HepG2 (cell line): Measurements from ENCODE around the gene GFRA4. TPM values are rescaled to one million over a fixed set of nuclear protein-coding genes. Genes with fewer than 3 reads are reported as not detected.

ENCODE experiments used
- ARNTL ChIP-seq: sonication (generic); formaldehyde crosslinking; IDR thresholded peaks from 2 replicates; pipeline ENCODE4 v1.4.0; 2020; ENCODE audit warnings: mild to moderate bottlenecking, missing genetic modification reagents
- ATAD3A ChIP-seq: sonication (generic); formaldehyde crosslinking; IDR thresholded peaks from 2 replicates; pipeline ENCODE4 v1.4.0; 2020; ENCODE audit warnings: missing genetic modification reagents
- CBX5 ChIP-seq: sonication (generic); formaldehyde crosslinking; IDR thresholded peaks from 2 replicates; pipeline ENCODE4 v1.4.0; 2020; ENCODE audit warnings: missing genetic modification reagents, borderline replicate concordance
- FOXC1 ChIP-seq: sonication (generic); formaldehyde crosslinking; IDR thresholded peaks from 2 replicates; pipeline ENCODE4 v1.8.0; 2022; ENCODE audit warnings: mild to moderate bottlenecking, missing genetic modification reagents, borderline replicate concordance
- GTF2F1 ChIP-seq: fragments of 150-350 bp; IDR thresholded peaks from 2 replicates; pipeline ENCODE4 v1.6.1; 2014; ENCODE audit warnings: low read length
- MAFK ChIP-seq, 2 experiments: IDR thresholded peaks in 1 of 2; conservative IDR thresholded peaks in 1 of 2; 2 replicates each; pipeline ENCODE4 v1.6.1; 2011; ENCODE audit warnings: improper control_type of control experiment in 2 of 2, low read length in 2 of 2
- POLR2AphosphoS5 ChIP-seq: IDR thresholded peaks from 2 replicates; pipeline ENCODE4 v1.6.1; 2012; ENCODE audit warnings: low read depth, low read length
- PRPF4 ChIP-seq: fragments of 200-400 bp; formaldehyde crosslinking; IDR thresholded peaks from 2 replicates; pipeline ENCODE4 v1.6.1; 2016; ENCODE audit warnings: low read length, low read depth; ENCODE audit not compliant: poor library complexity, severe bottlenecking
- RFXANK ChIP-seq: IDR thresholded peaks from 2 replicates; pipeline ENCODE4 v1.6.1; 2016
- RFXAP ChIP-seq: sonication (generic); formaldehyde crosslinking; IDR thresholded peaks from 2 replicates; pipeline ENCODE4 v1.4.0; 2020; ENCODE audit warnings: missing genetic modification reagents, borderline replicate concordance
- SIN3A ChIP-seq: IDR thresholded peaks from 2 replicates; pipeline ENCODE4 v1.6.1; 2011; ENCODE audit warnings: low read depth, mild to moderate bottlenecking, control low read depth, low read length, borderline replicate concordance
- SOX5 ChIP-seq: IDR thresholded peaks from 2 replicates; pipeline ENCODE4 v1.6.1; 2016; ENCODE audit warnings: borderline replicate concordance
- TAF15 ChIP-seq: fragments of 200-400 bp; formaldehyde crosslinking; IDR thresholded peaks from one replicate; pipeline ENCODE4 v1.6.1; 2018; ENCODE audit warnings: mild to moderate bottlenecking, low read depth, low read length; ENCODE audit not compliant: poor library complexity, severe bottlenecking
- TBP ChIP-seq: sonication (generic); formaldehyde crosslinking; IDR thresholded peaks from 2 replicates; pipeline ENCODE4 v1.5.0; 2020; ENCODE audit warnings: missing genetic modification reagents
- YY1 ChIP-seq: IDR thresholded peaks from 2 replicates; pipeline ENCODE4 v1.6.1; 2011; ENCODE audit warnings: low read length, low read depth, moderate library complexity, mild to moderate bottlenecking; ENCODE audit not compliant: insufficient read depth, insufficient replicate concordance
- ZFP1 ChIP-seq: IDR thresholded peaks from 2 replicates; pipeline ENCODE4 v1.6.1; 2016
- ZNF121 ChIP-seq: sonication (generic); formaldehyde crosslinking; IDR thresholded peaks from 2 replicates; pipeline ENCODE4 v1.5.0; 2020; ENCODE audit warnings: mild to moderate bottlenecking, missing genetic modification reagents
- ZNF30 ChIP-seq: sonication (generic); formaldehyde crosslinking; IDR thresholded peaks from 2 replicates; pipeline ENCODE4 v1.5.0; 2020; ENCODE audit warnings: mild to moderate bottlenecking, missing genetic modification reagents
- ZNF335 ChIP-seq: sonication (generic); formaldehyde crosslinking; IDR thresholded peaks from 2 replicates; pipeline ENCODE4 v1.4.0; 2020; ENCODE audit warnings: missing genetic modification reagents
- ZNF761 ChIP-seq: sonication (generic); formaldehyde crosslinking; conservative IDR thresholded peaks from 2 replicates; pipeline ENCODE4 v1.4.0; 2020; ENCODE audit warnings: mild to moderate bottlenecking, missing genetic modification reagents
- polyA plus RNA-seq, 8 experiments: library from polyadenylated mRNA; depleted of rRNA in 3 of 8; stranded (reverse) in 7 of 8; unstranded in 1 of 8; fragments of >200 nt; fragmentation: Illumina TruSeq in 4 of 8; extraction: Trizol in 4 of 8; gene quantifications; 2 replicates each; pipeline versions ENCODE4 v1.2.1 to v1.2.3, GENCODE V29; 2011 to 2016; ENCODE audit warnings: low read depth in 4 of 8, missing spikeins in 1 of 8, mixed read lengths in 1 of 8; ENCODE audit not compliant: insufficient read depth in 1 of 8
- total RNA-seq, 5 experiments: library from RNA; depleted of rRNA; stranded (reverse); fragments of >200 nt; fragmentation: Illumina TruSeq; extraction: Trizol; gene quantifications; 2 replicates each; pipeline ENCODE4 v1.2.3, GENCODE V29; 2016; ENCODE audit warnings: low read depth in 1 of 5
- TF ChIP-seq, protein P1 (sequence below): sonication (generic); formaldehyde crosslinking; IDR thresholded peaks from 2 replicates; pipeline ENCODE4 v1.4.0; 2020; ENCODE audit warnings: missing genetic modification reagents
- TF ChIP-seq, protein P2 (sequence below): sonication (generic); formaldehyde crosslinking; conservative IDR thresholded peaks from 2 replicates; pipeline ENCODE4 v1.4.0; 2020; ENCODE audit warnings: missing genetic modification reagents
- TF ChIP-seq, protein P3 (sequence below): IDR thresholded peaks from 2 replicates; pipeline ENCODE4 v1.6.1; 2016; ENCODE audit warnings: missing compliant biosample characterization, missing genetic modification reagents, borderline replicate concordance
- TF ChIP-seq, protein P4 (sequence below): sonication (generic); formaldehyde crosslinking; IDR thresholded peaks from 2 replicates; pipeline ENCODE4 v1.5.0; 2020; ENCODE audit warnings: mild to moderate bottlenecking, missing genetic modification reagents, moderate library complexity

GFRA4 gene
- total and polyA plus RNA-seq, 2 of the 13 experiments (the other 11 are each of a cell fraction or from before 2014, with no cell fraction given) = not detected

DNA sequence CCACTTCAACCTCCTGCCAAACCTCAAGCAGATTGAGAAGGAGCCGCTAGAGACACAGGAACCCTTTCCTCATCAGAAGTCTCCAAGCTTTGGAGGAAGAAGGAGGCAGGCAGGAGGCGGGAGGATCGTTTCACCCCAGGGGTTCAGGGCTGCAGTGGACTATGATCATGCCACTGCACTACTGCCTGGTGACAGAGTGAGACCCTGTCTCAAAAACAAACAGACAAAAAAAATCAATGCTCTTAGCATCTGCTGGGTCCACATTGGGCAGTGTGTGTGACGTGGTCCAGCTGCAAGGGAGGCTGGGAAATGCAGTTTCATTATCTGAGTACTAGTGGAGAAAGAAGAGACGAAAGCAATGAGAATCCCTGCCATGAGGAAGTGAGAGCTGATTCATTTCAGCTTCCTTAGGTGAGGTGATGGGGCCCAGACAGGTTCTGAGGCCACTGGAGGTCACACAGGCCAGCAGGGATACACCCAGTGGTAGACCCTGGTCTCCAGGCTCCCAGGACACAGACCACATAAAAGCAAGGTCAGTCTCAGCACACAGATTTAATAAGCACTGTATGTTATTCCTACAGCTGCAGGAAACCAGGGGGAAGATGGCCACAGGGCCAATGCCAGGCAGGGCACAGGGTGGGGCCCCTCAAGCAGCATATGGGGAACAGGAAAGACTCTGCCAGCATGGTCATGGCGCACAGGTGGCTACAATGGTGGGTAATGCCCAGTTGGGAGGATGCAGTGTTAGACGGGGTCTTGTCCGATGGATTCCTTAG lies 4.3 kb downstream of the GFRA4 start (continued):
- TF ChIP-seq, protein P1, sequence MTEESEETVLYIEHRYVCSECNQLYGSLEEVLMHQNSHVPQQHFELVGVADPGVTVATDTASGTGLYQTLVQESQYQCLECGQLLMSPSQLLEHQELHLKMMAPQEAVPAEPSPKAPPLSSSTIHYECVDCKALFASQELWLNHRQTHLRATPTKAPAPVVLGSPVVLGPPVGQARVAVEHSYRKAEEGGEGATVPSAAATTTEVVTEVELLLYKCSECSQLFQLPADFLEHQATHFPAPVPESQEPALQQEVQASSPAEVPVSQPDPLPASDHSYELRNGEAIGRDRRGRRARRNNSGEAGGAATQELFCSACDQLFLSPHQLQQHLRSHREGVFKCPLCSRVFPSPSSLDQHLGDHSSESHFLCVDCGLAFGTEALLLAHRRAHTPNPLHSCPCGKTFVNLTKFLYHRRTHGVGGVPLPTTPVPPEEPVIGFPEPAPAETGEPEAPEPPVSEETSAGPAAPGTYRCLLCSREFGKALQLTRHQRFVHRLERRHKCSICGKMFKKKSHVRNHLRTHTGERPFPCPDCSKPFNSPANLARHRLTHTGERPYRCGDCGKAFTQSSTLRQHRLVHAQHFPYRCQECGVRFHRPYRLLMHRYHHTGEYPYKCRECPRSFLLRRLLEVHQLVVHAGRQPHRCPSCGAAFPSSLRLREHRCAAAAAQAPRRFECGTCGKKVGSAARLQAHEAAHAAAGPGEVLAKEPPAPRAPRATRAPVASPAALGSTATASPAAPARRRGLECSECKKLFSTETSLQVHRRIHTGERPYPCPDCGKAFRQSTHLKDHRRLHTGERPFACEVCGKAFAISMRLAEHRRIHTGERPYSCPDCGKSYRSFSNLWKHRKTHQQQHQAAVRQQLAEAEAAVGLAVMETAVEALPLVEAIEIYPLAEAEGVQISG (CRISPR knock-in tag) = peak; percentile 71
- TF ChIP-seq, protein P2, sequence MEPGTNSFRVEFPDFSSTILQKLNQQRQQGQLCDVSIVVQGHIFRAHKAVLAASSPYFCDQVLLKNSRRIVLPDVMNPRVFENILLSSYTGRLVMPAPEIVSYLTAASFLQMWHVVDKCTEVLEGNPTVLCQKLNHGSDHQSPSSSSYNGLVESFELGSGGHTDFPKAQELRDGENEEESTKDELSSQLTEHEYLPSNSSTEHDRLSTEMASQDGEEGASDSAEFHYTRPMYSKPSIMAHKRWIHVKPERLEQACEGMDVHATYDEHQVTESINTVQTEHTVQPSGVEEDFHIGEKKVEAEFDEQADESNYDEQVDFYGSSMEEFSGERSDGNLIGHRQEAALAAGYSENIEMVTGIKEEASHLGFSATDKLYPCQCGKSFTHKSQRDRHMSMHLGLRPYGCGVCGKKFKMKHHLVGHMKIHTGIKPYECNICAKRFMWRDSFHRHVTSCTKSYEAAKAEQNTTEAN (CRISPR knock-in tag) = no peak
- TF ChIP-seq ARNTL (CRISPR knock-in tag) = peak; percentile 79
- no peak for TF ChIP-seq ZFP1 (CRISPR knock-in tag)
- no peak for TF ChIP-seq YY1
- no peak for TF ChIP-seq PRPF4
- TF ChIP-seq POLR2AphosphoS5 = peak; percentile 63; the same call in 1 of the 2 replicates
- no peak for TF ChIP-seq SIN3A
- TF ChIP-seq TBP (CRISPR knock-in tag) = 0 out of 2 replicates have a peak, but pooled peaks have one; percentile 21
- TF ChIP-seq, protein P3, sequence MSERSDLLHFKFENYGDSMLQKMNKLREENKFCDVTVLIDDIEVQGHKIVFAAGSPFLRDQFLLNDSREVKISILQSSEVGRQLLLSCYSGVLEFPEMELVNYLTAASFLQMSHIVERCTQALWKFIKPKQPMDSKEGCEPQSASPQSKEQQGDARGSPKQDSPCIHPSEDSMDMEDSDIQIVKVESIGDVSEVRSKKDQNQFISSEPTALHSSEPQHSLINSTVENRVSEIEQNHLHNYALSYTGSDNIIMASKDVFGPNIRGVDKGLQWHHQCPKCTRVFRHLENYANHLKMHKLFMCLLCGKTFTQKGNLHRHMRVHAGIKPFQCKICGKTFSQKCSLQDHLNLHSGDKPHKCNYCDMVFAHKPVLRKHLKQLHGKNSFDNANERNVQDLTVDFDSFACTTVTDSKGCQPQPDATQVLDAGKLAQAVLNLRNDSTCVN (CRISPR knock-in tag) = no peak
- peak; percentile 67; the same call in 1 of the 2 replicates for TF ChIP-seq ZNF761 (CRISPR knock-in tag)
- TF ChIP-seq GTF2F1 = no peak
- TF ChIP-seq RFXANK (CRISPR knock-in tag) = no peak
- no peak for TF ChIP-seq ZNF121 (CRISPR knock-in tag)
- TF ChIP-seq TAF15 = no peak
- TF ChIP-seq SOX5 (CRISPR knock-in tag) = peak; percentile 25; the same call in 1 of the 2 replicates
- TF ChIP-seq ZNF30 = peak; percentile 32; the same call in 1 of the 2 replicates
- TF ChIP-seq CBX5 (CRISPR knock-in tag) = no peak
- peak; percentile 95 for TF ChIP-seq RFXAP (CRISPR knock-in tag)
- TF ChIP-seq MAFK (conservative IDR thresholded peaks at IDR 0.05 in 1 of 2, IDR thresholded peaks at IDR 0.05 in 1 of 2; ENCODE audit: low read length in 2 of 2) = no peak
- TF ChIP-seq ATAD3A (CRISPR knock-in tag) = no peak
- TF ChIP-seq, protein P4, sequence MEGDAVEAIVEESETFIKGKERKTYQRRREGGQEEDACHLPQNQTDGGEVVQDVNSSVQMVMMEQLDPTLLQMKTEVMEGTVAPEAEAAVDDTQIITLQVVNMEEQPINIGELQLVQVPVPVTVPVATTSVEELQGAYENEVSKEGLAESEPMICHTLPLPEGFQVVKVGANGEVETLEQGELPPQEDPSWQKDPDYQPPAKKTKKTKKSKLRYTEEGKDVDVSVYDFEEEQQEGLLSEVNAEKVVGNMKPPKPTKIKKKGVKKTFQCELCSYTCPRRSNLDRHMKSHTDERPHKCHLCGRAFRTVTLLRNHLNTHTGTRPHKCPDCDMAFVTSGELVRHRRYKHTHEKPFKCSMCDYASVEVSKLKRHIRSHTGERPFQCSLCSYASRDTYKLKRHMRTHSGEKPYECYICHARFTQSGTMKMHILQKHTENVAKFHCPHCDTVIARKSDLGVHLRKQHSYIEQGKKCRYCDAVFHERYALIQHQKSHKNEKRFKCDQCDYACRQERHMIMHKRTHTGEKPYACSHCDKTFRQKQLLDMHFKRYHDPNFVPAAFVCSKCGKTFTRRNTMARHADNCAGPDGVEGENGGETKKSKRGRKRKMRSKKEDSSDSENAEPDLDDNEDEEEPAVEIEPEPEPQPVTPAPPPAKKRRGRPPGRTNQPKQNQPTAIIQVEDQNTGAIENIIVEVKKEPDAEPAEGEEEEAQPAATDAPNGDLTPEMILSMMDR = 0 out of 2 replicates have a peak, but pooled peaks have one; percentile 4
- TF ChIP-seq FOXC1 = peak; percentile 55
- TF ChIP-seq ZNF335 = no peak
